Activated CD8-positive, alpha-beta memory T cell treated with anti-CD3 and anti-CD28 coated beads for 36 hours (primary cell): ENCODE results near the gene HK3. TPM values are rescaled to one million over a fixed set of nuclear protein-coding genes. Genes with fewer than 3 reads are reported as not detected.
"Not testable (repeated sequence)": the region's sequence is repeated elsewhere in the genome, so short reads cannot be mapped to it uniquely, and the experiment has no call there.

Experiments
- CTCF ChIA-PET: fragments of 350-600 bp; sonication (Branson Sonifier 250); formaldehyde crosslinking; loops from one replicate; lab custom pipeline; 2021; ENCODE audit warnings: antibody characterized with exemption; lab: Charles Lee
- POLR2A ChIA-PET: fragments of 350-600 bp; sonication (Branson Sonifier 250); formaldehyde crosslinking; loops from one replicate; lab custom pipeline; 2021; ENCODE audit warnings: antibody characterized with exemption; lab: Charles Lee
- total RNA-seq, 2 experiments: library from RNA; stranded (reverse); gene quantifications; one replicate each; pipeline ENCODE4 v1.2.3, GENCODE V29; 2021

Gene HK3
- total RNA-seq, 2 experiments from 2014 or later: 0.06 TPM; not detected in 1

GRCh38 chr5:176876506-176877431, 22.4 kb downstream of the HK3 start:
- POLR2A ChIA-PET: no interaction called here
- CTCF ChIA-PET: no interaction called here

GRCh38 chr5:176875783-176876505, 23.2 kb downstream of the HK3 start:
- CTCF ChIA-PET: no interaction called here
- POLR2A ChIA-PET: no interaction called here

- ChIA-PET CTCF (no interaction called here), POLR2A (interaction anchor here (0.5 kb wide), 1 partner anchor 120 kb away, joined by 7 read pairs; no protein-coding TSS in a partner anchor)
These were observed 24.1 kb downstream of the HK3 start for GRCh38 chr5:176875014-176875550.

- CTCF ChIA-PET: no interaction called here
- POLR2A ChIA-PET: no interaction called here
These were observed 24.9 kb downstream of the HK3 start for GRCh38 chr5:176874198-176874780.

GRCh38 chr5:176873541-176874172, 25.5 kb downstream of the HK3 start:
- ChIA-PET POLR2A (no interaction called here), CTCF (no interaction called here)

DNA sequence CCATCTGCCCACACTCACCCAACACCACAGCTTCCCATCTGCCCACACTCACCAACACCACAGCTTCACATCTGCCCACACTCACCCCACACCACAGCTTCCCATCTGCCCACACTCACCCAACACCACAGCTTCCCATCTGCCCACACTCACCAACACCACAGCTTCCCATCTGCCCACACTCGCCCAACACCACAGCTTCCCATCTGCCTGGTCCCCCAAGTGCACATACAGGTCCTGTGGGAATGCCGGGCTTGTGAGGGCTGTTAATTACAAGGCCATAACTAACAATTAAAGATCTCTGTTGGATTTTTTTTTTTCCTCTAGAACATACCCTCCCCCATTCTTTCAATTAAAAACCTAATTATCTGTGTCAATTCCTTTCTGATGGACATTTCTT, 26.1 kb downstream of the HK3 start:
- CTCF ChIA-PET, POLR2A ChIA-PET: not testable (repeated sequence)

GRCh38 chr5:176872586-176872985, 26.6 kb downstream of the HK3 start:
- CTCF ChIA-PET, POLR2A ChIA-PET: not testable (repeated sequence)

DNA sequence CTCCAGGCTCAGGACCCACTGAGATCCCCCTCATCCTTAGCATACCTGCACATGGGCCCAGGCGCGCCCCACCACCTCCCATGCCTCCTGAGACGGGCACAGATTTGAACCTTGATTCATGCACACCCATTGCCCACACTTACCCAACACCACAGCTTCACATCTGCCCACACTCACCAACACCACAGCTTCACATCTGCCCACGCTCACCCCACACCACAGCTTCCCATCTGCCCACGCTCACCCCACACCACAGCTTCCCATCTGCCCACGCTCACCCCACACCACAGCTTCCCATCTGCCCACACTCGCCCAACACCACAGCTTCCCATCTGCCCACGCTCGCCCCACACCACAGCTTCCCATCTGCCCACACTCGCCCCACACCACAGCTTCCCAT, 28.5 kb downstream of the HK3 start:
- CTCF ChIA-PET, POLR2A ChIA-PET: not testable (repeated sequence)

GRCh38 chr5:176870110-176870591, 29.0 kb downstream of the HK3 start:
- CTCF ChIA-PET: interaction anchor here (0.6 kb wide), 1 partner anchor 1290 kb away, joined by 3 read pairs; no protein-coding TSS in a partner anchor
- POLR2A ChIA-PET: no interaction called here

GRCh38 chr5:176869501-176870109, 29.5 kb downstream of the HK3 start:
- CTCF ChIA-PET: interaction anchor here (0.6 kb wide), 1 partner anchor 1290 kb away, joined by 3 read pairs; no protein-coding TSS in a partner anchor
- POLR2A ChIA-PET: no interaction called here

DNA sequence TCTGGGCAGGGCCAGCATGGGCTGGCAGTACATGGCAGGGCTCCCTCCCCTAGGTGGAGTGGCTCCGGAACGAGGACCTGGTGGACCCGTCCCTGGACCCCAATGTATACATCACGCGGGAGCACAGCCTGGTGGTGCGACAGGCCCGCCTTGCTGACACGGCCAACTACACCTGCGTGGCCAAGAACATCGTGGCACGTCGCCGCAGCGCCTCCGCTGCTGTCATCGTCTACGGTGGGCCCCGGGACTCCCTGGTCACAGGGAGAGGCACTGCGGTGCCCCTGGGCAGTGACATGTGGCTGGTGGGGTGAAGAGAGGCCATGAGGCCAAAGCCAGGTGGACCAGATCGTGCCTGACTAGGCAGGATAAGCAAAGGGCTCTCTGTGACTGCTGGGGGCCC, 30.4 kb downstream of the HK3 start:
- ChIA-PET POLR2A (no interaction called here), CTCF (no interaction called here)

GRCh38 chr5:176868126-176868525, 31.0 kb downstream of the HK3 start:
- ChIA-PET CTCF (no interaction called here), POLR2A (no interaction called here)

GRCh38 chr5:176866707-176867310, 32.3 kb downstream of the HK3 start:
- ChIA-PET POLR2A (no interaction called here), CTCF (no interaction called here)

DNA sequence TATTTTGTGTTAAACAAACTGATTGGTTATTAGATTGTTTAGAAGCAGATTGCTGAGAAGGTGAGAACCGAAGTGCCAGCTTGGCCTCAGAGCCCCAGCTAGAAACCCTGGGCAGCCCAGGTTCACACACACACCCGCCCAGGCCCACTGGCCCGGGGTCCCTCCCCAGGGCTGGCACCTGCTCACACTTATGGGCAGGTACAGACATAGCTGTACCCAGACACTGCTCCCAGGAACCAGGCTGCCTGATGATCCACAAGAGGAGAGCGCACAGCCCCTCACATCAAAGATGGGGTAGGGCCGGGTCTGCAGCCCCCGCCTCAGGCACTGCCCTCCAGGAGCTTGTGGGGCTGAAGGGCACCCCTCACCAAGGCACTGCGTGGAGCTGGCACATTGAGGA, 33.2 kb downstream of the HK3 start:
- POLR2A ChIA-PET: interaction anchor here (0.6 kb wide), 1 partner anchor 391 kb away, joined by 3 read pairs; no protein-coding TSS in a partner anchor
- CTCF ChIA-PET: no interaction called here

- POLR2A ChIA-PET: no interaction called here
These were observed 34.4 kb downstream of the HK3 start for GRCh38 chr5:176864755-176865154.

GRCh38 chr5:176863765-176864098, 35.4 kb downstream of the HK3 start:
- CTCF ChIA-PET: no interaction called here
- POLR2A ChIA-PET: no interaction called here

More at GRCh38 chr5:176864755-176865154, 34.4 kb downstream of the HK3 start:
- CTCF ChIA-PET: interaction anchor here (0.6 kb wide), 1 partner anchor 329 kb away, joined by 3 read pairs; no protein-coding TSS in a partner anchor

DNA sequence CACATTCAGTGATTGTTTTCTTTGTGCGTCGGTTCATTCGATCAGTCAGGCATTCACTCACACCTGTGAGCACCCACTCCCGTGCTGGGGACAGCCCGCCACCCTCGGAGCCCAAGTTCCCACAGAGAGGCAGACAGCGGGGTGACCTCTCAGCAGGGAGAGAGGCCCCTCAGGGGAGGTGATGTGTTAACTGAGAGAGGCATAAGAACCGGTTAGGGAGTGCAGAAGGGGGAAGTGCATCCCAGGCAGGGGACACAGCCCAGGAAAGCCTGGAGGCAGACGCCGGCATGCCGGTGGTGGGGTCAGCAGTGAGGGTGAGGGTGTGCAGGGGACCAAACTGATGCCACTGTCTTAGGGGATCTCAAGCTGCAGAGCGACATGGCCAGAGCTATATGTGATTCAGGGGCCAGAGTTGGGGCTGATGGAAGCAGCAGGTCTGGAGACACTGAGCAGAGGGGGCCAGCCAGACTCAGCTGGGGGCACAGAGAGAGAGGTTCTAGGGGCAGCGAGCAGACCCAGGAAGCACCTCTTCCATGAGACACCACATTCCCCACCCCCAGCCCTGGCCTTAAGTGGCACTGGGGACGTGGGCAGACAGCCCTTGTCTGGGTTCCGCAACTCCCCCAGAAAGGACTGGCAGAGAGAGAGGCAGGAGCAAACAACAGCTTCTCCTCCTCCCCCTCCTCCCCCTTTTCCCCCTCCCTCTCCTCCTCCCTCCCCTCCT, 35.9 kb downstream of the HK3 start:
- ChIA-PET POLR2A (no interaction called here), CTCF (no interaction called here)
